ENCODE measurements around the gene AIPL1. TPM values are rescaled to one million over a fixed set of nuclear protein-coding genes. Genes with fewer than 3 reads are reported as not detected.

Gene AIPL1
- total and polyA plus RNA-seq, 2 of the 13 experiments (the other 11 are each of a cell fraction or from before 2014, with no cell fraction given): not detected

- TF ChIP-seq HOMEZ (CRISPR knock-in tag; IDR thresholded peaks at IDR 0.05; ENCODE audit: low read depth): no peak
- no peak for TF ChIP-seq STAT6 (CRISPR knock-in tag; IDR thresholded peaks at IDR 0.05; ENCODE audit: borderline replicate concordance)
- no peak for TF ChIP-seq KLF15 (CRISPR knock-in tag; IDR thresholded peaks at IDR 0.05; ENCODE audit: borderline replicate concordance)
- TF ChIP-seq NCOA2 (CRISPR knock-in tag; IDR thresholded peaks at IDR 0.05): no peak
These were observed 21.9 kb downstream of the AIPL1 start (continued) for GRCh38 chr17:6413065-6413464.

GRCh38 chr17:6408735-6409134, 26.2 kb downstream of the AIPL1 start:
- no peaks in the 10 kb centered on the region for H3K36me3 ChIP-seq (replicated peaks in 1 of 2; ENCODE audit: control insufficient read depth in 1 of 2, insufficient read depth in 2 of 2, low read length in 2 of 2)
- no peaks in the 10 kb centered on the region for H3K4me1 ChIP-seq (ENCODE audit: insufficient read depth, low read length)
- no TSS peak for BruUV-seq (replicated peaks)
- FAIRE-seq: no peak
- no peak overlapping the region for H2AFZ ChIP-seq (ENCODE audit: low read length)
- intact Hi-C loops (cut with micrococcal nuclease; ENCODE audit: unreplicated experiment): no loop called here
- WGBS (ENCODE audit: low lambda C conversion rate): 45% methylated on average over 10 of the region's 10 CpGs
- ATAC-seq: no peak
- ChIA-PET CTCF (ENCODE audit: low intra/inter-chr PET ratio, low total read pairs) (no interaction called here), POLR2A (no interaction called here)
- H3K27ac ChIP-seq (ENCODE audit: extremely low read length, insufficient read depth, low read length): no peak overlapping the region
- in situ Hi-C loops (cut with HindIII; ENCODE audit: extremely low pct_ligation_motif_present, low pct_unique_long_range_greater_than_20kb): loop anchor here (25.0 kb wide), 1 partner anchor 696 kb away; no protein-coding TSS in a partner anchor
- H3K79me2 ChIP-seq (ENCODE audit: insufficient read depth, low read length): no peaks in the 10 kb centered on the region
- H3K27me3 ChIP-seq (ENCODE audit: control insufficient read depth in 1 of 2, insufficient read depth in 2 of 2, low read length in 2 of 2): peaks cover 0 to 7% of the 10 kb centered on the region in 2 experiments; a peak in 2 of 5 replicates
- no peak for DNase-seq (ENCODE audit: low spot score)
- no peak overlapping the region for H3K4me3 ChIP-seq (replicated peaks in 1 of 3; ENCODE audit: insufficient read depth in 1 of 3, low read depth in 2 of 3, low read length in 3 of 3)
- no peaks in the 10 kb centered on the region for H3K9me3 ChIP-seq (ENCODE audit: low read length)
- no peak overlapping the region for H3K4me2 ChIP-seq (ENCODE audit: low read depth, low read length)
- no peaks in the 10 kb centered on the region for H4K20me1 ChIP-seq (ENCODE audit: insufficient read depth, low read length)
- no peak overlapping the region for H3K9ac ChIP-seq (ENCODE audit: insufficient read depth, low read depth, low read length)
- no peak for TF ChIP-seq ZSCAN9 (CRISPR knock-in tag; IDR thresholded peaks at IDR 0.05; ENCODE audit: borderline replicate concordance)
- no peak for TF ChIP-seq ZFP82 (CRISPR knock-in tag; IDR thresholded peaks at IDR 0.05; ENCODE audit: borderline replicate concordance)
- TF ChIP-seq KLF13 (CRISPR knock-in tag; IDR thresholded peaks at IDR 0.05): no peak
- no peak for TF ChIP-seq KDM3A (CRISPR knock-in tag; IDR thresholded peaks at IDR 0.05; ENCODE audit: low read depth)
- TF ChIP-seq ZFP62 (CRISPR knock-in tag; IDR thresholded peaks at IDR 0.05): no peak
- no peak for TF ChIP-seq HOMEZ (CRISPR knock-in tag; IDR thresholded peaks at IDR 0.05; ENCODE audit: low read depth)
- no peak for TF ChIP-seq MAF1 (CRISPR knock-in tag; IDR thresholded peaks at IDR 0.05; ENCODE audit: borderline replicate concordance)
- no peak for TF ChIP-seq TBL1XR1 (IDR thresholded peaks at IDR 0.05; ENCODE audit: borderline replicate concordance, low read length, partially characterized antibody)
- TF ChIP-seq PRDM15 (CRISPR knock-in tag; IDR thresholded peaks at IDR 0.05): no peak
- TF ChIP-seq ZNF547 (CRISPR knock-in tag; IDR thresholded peaks at IDR 0.05): no peak
- no peak for TF ChIP-seq ZNF674 (CRISPR knock-in tag; IDR thresholded peaks at IDR 0.05; ENCODE audit: low read depth)
